ENCODE data around the gene SRPK3. TPM values are rescaled to one million over a fixed set of nuclear protein-coding genes. Genes with fewer than 3 reads are reported as not detected.
A peak's percentile ranks its signal among the peaks of the same experiment; 100 is the strongest.

The SRPK3 gene
- total and polyA plus RNA-seq, 2 experiments from 2014 or later: 0.15 TPM; not detected in 1

- TF ChIP-seq REST (IDR thresholded peaks at IDR 0.05; ENCODE audit: unreplicated experiment): no peak
- TF ChIP-seq, protein P1, sequence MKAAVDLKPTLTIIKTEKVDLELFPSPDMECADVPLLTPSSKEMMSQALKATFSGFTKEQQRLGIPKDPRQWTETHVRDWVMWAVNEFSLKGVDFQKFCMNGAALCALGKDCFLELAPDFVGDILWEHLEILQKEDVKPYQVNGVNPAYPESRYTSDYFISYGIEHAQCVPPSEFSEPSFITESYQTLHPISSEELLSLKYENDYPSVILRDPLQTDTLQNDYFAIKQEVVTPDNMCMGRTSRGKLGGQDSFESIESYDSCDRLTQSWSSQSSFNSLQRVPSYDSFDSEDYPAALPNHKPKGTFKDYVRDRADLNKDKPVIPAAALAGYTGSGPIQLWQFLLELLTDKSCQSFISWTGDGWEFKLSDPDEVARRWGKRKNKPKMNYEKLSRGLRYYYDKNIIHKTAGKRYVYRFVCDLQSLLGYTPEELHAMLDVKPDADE (IDR thresholded peaks at IDR 0.05): no peak
Observed at GRCh38 chrX:153806999-153807575, 26.2 kb downstream of the SRPK3 start (continued).

GRCh38 chrX:153807976-153808375 is 27.1 kb downstream of the SRPK3 start:
- DNase-seq (ENCODE audit: low spot score) (no peak), ATAC-seq (no peak)
- H3K4me3 Mint-ChIP-seq: no peak overlapping the region; the same call in 2 of the 3 replicates
- TF ChIP-seq EZH2phosphoT487 (IDR thresholded peaks at IDR 0.05; ENCODE audit: unreplicated experiment) (no peak), STAT1 (IDR thresholded peaks at IDR 0.05; ENCODE audit: unreplicated experiment) (no peak), ZNF331 (CRISPR knock-in tag; IDR thresholded peaks at IDR 0.05; ENCODE audit: low read depth) (no peak)
- H3K27me3 ChIP-seq (ENCODE audit: insufficient read depth): no peaks in the 10 kb centered on the region
- peaks cover 49% of the 10 kb centered on the region for H3K79me2 ChIP-seq (replicated peaks; ENCODE audit: insufficient read depth)
- peaks cover 4% of the 10 kb centered on the region for H3K27me3 Mint-ChIP-seq (ENCODE audit: insufficient read depth, low read depth, poor library complexity)
- no peaks in the 10 kb centered on the region for H3K9me3 Mint-ChIP-seq
- H3K27ac Mint-ChIP-seq: no peak overlapping the region; the same call in 1 of the 2 replicates
- no peak overlapping the region for H3K4me2 ChIP-seq
- H3K4me1 ChIP-seq (ENCODE audit: insufficient read depth): peaks cover 6% of the 10 kb centered on the region
- H3K27ac ChIP-seq (ENCODE audit: low read depth): no peak overlapping the region
- no peaks in the 10 kb centered on the region for H3K9me2 ChIP-seq (ENCODE audit: insufficient read depth)
- peaks cover 31% of the 10 kb centered on the region for H3K4me1 Mint-ChIP-seq
- H4K20me1 ChIP-seq (replicated peaks; ENCODE audit: insufficient read depth): no peaks in the 10 kb centered on the region; the same call in 1 of the 2 replicates
- no peaks in the 10 kb centered on the region for H3K36me3 ChIP-seq (ENCODE audit: insufficient read depth)
- peaks cover 23% of the 10 kb centered on the region for H3K36me3 Mint-ChIP-seq (ENCODE audit: low read depth)
- H3F3A ChIP-seq (replicated peaks; ENCODE audit: low read depth): no peaks in the 10 kb centered on the region
- H2AFZ ChIP-seq: no peak overlapping the region
- no peak overlapping the region for H3K4me3 ChIP-seq

GRCh38 chrX:153812220-153812619 is 31.4 kb downstream of the SRPK3 start:
- H3K9me3 Mint-ChIP-seq: no peaks in the 10 kb centered on the region

More at GRCh38 chrX:153812220-153812619, 31.4 kb downstream of the SRPK3 start:
- Histone ChIP-seq H3K4me3 (no peak overlapping the region), H3K9me2 (ENCODE audit: insufficient read depth) (no peaks in the 10 kb centered on the region), H4K20me1 (replicated peaks; ENCODE audit: insufficient read depth) (peaks cover 3% of the 10 kb centered on the region), H2AFZ (no peak overlapping the region), H3K4me1 (ENCODE audit: insufficient read depth) (peaks cover 20% of the 10 kb centered on the region), H3K4me2 (no peak overlapping the region), H3F3A (replicated peaks; ENCODE audit: low read depth) (no peaks in the 10 kb centered on the region), H3K79me2 (replicated peaks; ENCODE audit: insufficient read depth) (peaks cover 88% of the 10 kb centered on the region), H3K27me3 (ENCODE audit: insufficient read depth) (no peaks in the 10 kb centered on the region), H3K36me3 (ENCODE audit: insufficient read depth) (no peaks in the 10 kb centered on the region), H3K27ac (ENCODE audit: low read depth) (no peak overlapping the region)
- DNase-seq (ENCODE audit: low spot score) (no peak), ATAC-seq (peak; percentile 39)
- Mint-ChIP-seq H3K4me3 (no peak overlapping the region), H3K4me1 (peaks cover 53% of the 10 kb centered on the region), H3K27me3 (ENCODE audit: insufficient read depth, low read depth, poor library complexity) (peaks cover 10% of the 10 kb centered on the region), H3K27ac (no peak overlapping the region), H3K36me3 (ENCODE audit: low read depth) (peaks cover 18% of the 10 kb centered on the region; the same call in 2 of the 3 replicates)
- no peak for TF ChIP-seq NANOG (IDR thresholded peaks at IDR 0.05; ENCODE audit: borderline replicate concordance)
- no peak for TF ChIP-seq POLR2AphosphoS5 (IDR thresholded peaks at IDR 0.05; ENCODE audit: low read depth)
